SK-N-SH (cell line): ENCODE results near the gene ASCC2. TPM values are rescaled to one million over a fixed set of nuclear protein-coding genes. Genes with fewer than 3 reads are reported as not detected.

Source experiments
- CTCF ChIA-PET: fragments of 300-600, 350-600 bp; formaldehyde crosslinking; extraction: SDS; loops from one replicate; lab custom pipeline; 2021; lab: Yijun Ruan, JAX
- POLR2A ChIA-PET: fragments of 350-600 bp; sonication (Branson Sonifier 250); formaldehyde crosslinking; extraction: SDS; loops from one replicate; lab custom pipeline; 2020; ENCODE audit warnings: antibody characterized with exemption, inconsistent platforms; lab: Yijun Ruan, JAX
- DNase-seq: peaks from one replicate; pipeline ENCODE4 v3.0.0; 2012
- H2AFZ ChIP-seq: fragments of 200-600 bp; sonication (generic); 2 replicates; pipeline ENCODE4 v1.8.1; 2016; ENCODE audit warnings: antibody characterized with exemption, mild to moderate bottlenecking, low read depth
- H3F3A ChIP-seq: fragments of 200-600 bp; sonication (generic); replicated peaks from 2 replicates; pipeline ENCODE3; 2016; ENCODE audit warnings: antibody characterized with exemption, mild to moderate bottlenecking; ENCODE audit not compliant: insufficient read depth
- H3K27ac ChIP-seq, 2 experiments: fragments of 200-500 bp in 1 of 2; fragments of 200-600 bp in 1 of 2; sonication (Bioruptor generic) in 1 of 2; sonication (generic), shearing (Covaris generic) in 1 of 2; 2 replicates each; pipeline versions ENCODE4 v1.5.1 to v1.6.1; 2014 to 2016; ENCODE audit warnings: low read depth in 2 of 2, inconsistent platforms in 1 of 2, low read length in 1 of 2, mild to moderate bottlenecking in 1 of 2, mixed read lengths in 1 of 2
- H3K27me3 ChIP-seq: fragments of 200-600 bp; sonication (generic), shearing (Covaris generic); 2 replicates; pipeline ENCODE4 v1.6.1; 2016; ENCODE audit warnings: mixed run types; ENCODE audit not compliant: insufficient read depth
- H3K36me3 ChIP-seq, 2 experiments: fragments of 200-500 bp in 1 of 2; fragments of 200-600 bp in 1 of 2; sonication (Bioruptor generic) in 1 of 2; sonication (generic) in 1 of 2; replicated peaks in 1 of 2; 2 replicates each; pipeline versions ENCODE3 to v1.5.1; 2014 to 2016; ENCODE audit warnings: low read length in 1 of 2, mild to moderate bottlenecking in 1 of 2; ENCODE audit not compliant: insufficient read depth in 2 of 2, control insufficient read depth in 1 of 2
- H3K4me1 ChIP-seq, 2 experiments: fragments of 200-500 bp in 1 of 2; fragments of 200-600 bp in 1 of 2; sonication (Bioruptor generic) in 1 of 2; sonication (generic), shearing (Covaris generic) in 1 of 2; 2 replicates each; pipeline versions ENCODE4 v1.5.1 to v1.6.1; 2014 to 2016; ENCODE audit warnings: low read depth in 1 of 2, low read length in 1 of 2, mixed run types in 1 of 2; ENCODE audit not compliant: insufficient read depth in 2 of 2, control insufficient read depth in 1 of 2
- H3K4me2 ChIP-seq: fragments of 200-600 bp; sonication (generic), shearing (Covaris generic); 2 replicates; pipeline ENCODE4 v1.6.1; 2017; ENCODE audit warnings: mixed run types
- H3K4me3 ChIP-seq, 2 experiments: fragments of 200-500 bp in 1 of 2; fragments of 200-600 bp in 1 of 2; sonication (Bioruptor generic) in 1 of 2; sonication (generic), shearing (Covaris generic) in 1 of 2; 2 replicates each; pipeline versions ENCODE4 v1.5.1 to v1.8.1; 2014 to 2016; ENCODE audit warnings: low read depth in 2 of 2, inconsistent platforms in 1 of 2, low read length in 1 of 2, mild to moderate bottlenecking in 1 of 2, mixed read lengths in 1 of 2, moderate library complexity in 1 of 2
- H3K79me2 ChIP-seq: fragments of 200-600 bp; sonication (generic); 2 replicates; pipeline ENCODE4 v1.8.1; 2017; ENCODE audit warnings: mild to moderate bottlenecking; ENCODE audit not compliant: insufficient read depth
- H3K9ac ChIP-seq: fragments of 200-600 bp; sonication (generic); 2 replicates; pipeline ENCODE4 v1.6.1; 2017; ENCODE audit warnings: mixed run types
- H3K9me2 ChIP-seq: fragments of 200-600 bp; sonication (generic); 2 replicates; pipeline ENCODE4 v1.6.1; 2017; ENCODE audit warnings: mixed run types
- H3K9me3 ChIP-seq: fragments of 200-600 bp; sonication (generic); 2 replicates; pipeline ENCODE4 v1.6.1; 2017; ENCODE audit warnings: mixed run types, mild to moderate bottlenecking, moderate library complexity
- H4K20me1 ChIP-seq: fragments of 200-600 bp; sonication (generic); 2 replicates; pipeline ENCODE4 v1.6.1; 2017; ENCODE audit warnings: mild to moderate bottlenecking, mixed run types; ENCODE audit not compliant: insufficient read depth
- CHD2 ChIP-seq: fragments of 150-350 bp; IDR thresholded peaks from 2 replicates; pipeline ENCODE4 v1.6.1; 2018; ENCODE audit warnings: low read length; ENCODE audit not compliant: partially characterized antibody
- CTCF ChIP-seq: fragments of 200-600 bp; sonication (generic); IDR thresholded peaks from 2 replicates; pipeline ENCODE4 v1.6.1; 2017; ENCODE audit warnings: antibody characterized with exemption, mild to moderate bottlenecking, moderate library complexity
- ELF1 ChIP-seq: IDR thresholded peaks from 2 replicates; pipeline ENCODE4 v1.4.0; 2012
- EZH2phosphoT487 ChIP-seq: fragments of 200-600 bp; sonication (generic); IDR thresholded peaks from 2 replicates; pipeline ENCODE4 v1.6.1; 2017; ENCODE audit warnings: low read depth, mixed run types, mild to moderate bottlenecking, antibody characterized with exemption, moderate library complexity, borderline replicate concordance
- FOXJ3 ChIP-seq: sonication (generic); formaldehyde crosslinking; IDR thresholded peaks from 2 replicates; pipeline ENCODE4 v1.5.1; 2020; ENCODE audit warnings: mild to moderate bottlenecking, missing genetic modification reagents
- GABPA ChIP-seq: IDR thresholded peaks from 2 replicates; pipeline ENCODE4 v1.4.0; 2012; ENCODE audit warnings: low read depth, mild to moderate bottlenecking
- IRF3 ChIP-seq: fragments of 150-350 bp; IDR thresholded peaks from 2 replicates; pipeline ENCODE4 v1.6.1; 2016; ENCODE audit warnings: mild to moderate bottlenecking, low read depth, low read length
- JUND ChIP-seq: IDR thresholded peaks from 2 replicates; pipeline ENCODE4 v1.4.0; 2012
- MAX ChIP-seq: IDR thresholded peaks from 2 replicates; pipeline ENCODE4 v1.4.0; 2012; ENCODE audit warnings: low read depth
- NRF1 ChIP-seq: IDR thresholded peaks from 2 replicates; pipeline ENCODE4 v1.6.1; 2012; ENCODE audit warnings: low read depth, mild to moderate bottlenecking, low read length
- PBX3 ChIP-seq: IDR thresholded peaks from 2 replicates; pipeline ENCODE4; 2012
- POLR2AphosphoS5 ChIP-seq: IDR thresholded peaks from 2 replicates; pipeline ENCODE4 v1.6.1; 2012; ENCODE audit warnings: low read depth, low read length
- RAD21 ChIP-seq: IDR thresholded peaks from 2 replicates; pipeline ENCODE4 v1.6.1; 2012; ENCODE audit warnings: mild to moderate bottlenecking, low read length
- RCOR1 ChIP-seq: fragments of 150-350 bp; IDR thresholded peaks from 2 replicates; pipeline ENCODE4 v1.6.1; 2017; ENCODE audit warnings: antibody characterized with exemption, low read length
- RFX5 ChIP-seq: IDR thresholded peaks from 2 replicates; pipeline ENCODE4 v1.6.1; 2012; ENCODE audit warnings: mild to moderate bottlenecking, improper control_type of control experiment, low read length
- RXRA ChIP-seq: IDR thresholded peaks from 2 replicates; pipeline ENCODE4 v1.4.0; 2012; ENCODE audit warnings: low read depth, mild to moderate bottlenecking, borderline replicate concordance
- SIN3A ChIP-seq: IDR thresholded peaks from 2 replicates; pipeline ENCODE4 v1.6.1; 2012; ENCODE audit warnings: low read depth, mild to moderate bottlenecking, low read length, moderate library complexity, borderline replicate concordance
- SMC3 ChIP-seq: IDR thresholded peaks from 2 replicates; pipeline ENCODE4 v1.6.1; 2012; ENCODE audit warnings: low read depth, low read length, improper control_type of control experiment
- TAF1 ChIP-seq: IDR thresholded peaks from 2 replicates; pipeline ENCODE4 v1.6.1; 2012; ENCODE audit warnings: low read depth, mild to moderate bottlenecking, low read length, moderate library complexity, borderline replicate concordance
- TCF12 ChIP-seq: IDR thresholded peaks from 2 replicates; pipeline ENCODE4 v1.4.0; 2012
- USF1 ChIP-seq: IDR thresholded peaks from 2 replicates; pipeline ENCODE4 v1.4.0; 2012; ENCODE audit warnings: low read depth, borderline replicate concordance
- USF2 ChIP-seq: fragments of 150-350 bp; IDR thresholded peaks from 2 replicates; pipeline ENCODE4 v1.6.1; 2017; ENCODE audit warnings: antibody characterized with exemption, low read length, low read depth, borderline replicate concordance
- YY1 ChIP-seq: IDR thresholded peaks from 2 replicates; pipeline ENCODE4 v1.4.0; 2012; ENCODE audit warnings: low read depth, mild to moderate bottlenecking
- ZBTB33 ChIP-seq: IDR thresholded peaks from 2 replicates; pipeline ENCODE4 v1.4.0; 2012; ENCODE audit warnings: low read depth, borderline replicate concordance
- WGBS: methylation state at CpG from one replicate; pipeline ENCODE4 v1.1.6; 2017; ENCODE audit warnings: low lambda C conversion rate; 5-methylcytosine and 5-hydroxymethylcytosine counted together
- polyA plus RNA-seq, 3 experiments: library from polyadenylated mRNA; depleted of rRNA; stranded (reverse); fragments of >200 nt; gene quantifications; 2 replicates each; pipeline ENCODE4 v1.2.3, GENCODE V29; 2012

Gene ASCC2
- 78.6 and 82.0 TPM in 2 replicates for polyA plus RNA-seq (2012; rRNA removed)
- polyA plus RNA-seq (2012; cell fraction: cytosol; rRNA removed), result 42.9 and 56.0 TPM in 2 replicates
- polyA plus RNA-seq (2012; cell fraction: nucleus; rRNA removed), result 129 and 131 TPM in 2 replicates

GRCh38 chr22:29837741-29838598, at the start of gene ASCC2:
Gene ASCC2 (minus strand): TSS chr22:29838274. CDS start chr22:29832325, 5,949 bp downstream.
- Histone ChIP-seq H3K27ac (peak within 1 kb of the TSS; percentile 66 to 86), H3K9me3 (no peaks in the 10 kb centered on the region), H3K27me3 (no peaks in the 10 kb centered on the region), H3K4me2 (peak within 1 kb of the TSS; percentile 85), H3K36me3 (peaks cover 5 to 13% of the 10 kb centered on the region in 2 experiments), H3K4me3 (peak within 1 kb of the TSS; percentile 87 to 92), H3K9ac (peak within 1 kb of the TSS; percentile 61), H4K20me1 (no peaks in the 10 kb centered on the region), H3F3A (peaks cover 8% of the 10 kb centered on the region), H2AFZ (peak within 1 kb of the TSS; percentile 86), H3K9me2 (no peaks in the 10 kb centered on the region), H3K79me2 (peaks cover 48% of the 10 kb centered on the region), H3K4me1 (peaks cover 6 to 7% of the 10 kb centered on the region in 2 experiments; a peak in 2 of 4 replicates)
- peak; percentile 98 for DNase-seq
- CTCF ChIA-PET, result interaction anchor here (0.7 to 1.2 kb wide), 3 partner anchors 90 to 167 kb away, joined by 3 to 4 read pairs (median 3); no protein-coding TSS in a partner anchor
- WGBS, result 5% methylated on average over 20 of the region's 54 CpGs
- POLR2A ChIA-PET, result interaction anchor here (0.7 to 1.2 kb wide), 4 partner anchors 45 to 166 kb away, joined by 3 to 4 read pairs (median 3); partner anchors contain the start of genes MTMR3 and ZMAT5
- no peak for TF ChIP-seq JUND
- no peak for TF ChIP-seq ZBTB33
- peak; percentile 95 for TF ChIP-seq POLR2AphosphoS5
- 0 out of 2 replicates have a peak, but pooled peaks have one; percentile 31 for TF ChIP-seq FOXJ3 (CRISPR knock-in tag)
- TF ChIP-seq RCOR1, result no peak
- TF ChIP-seq GABPA, result peak; percentile 89
- 0 out of 2 replicates have a peak, but pooled peaks have one; percentile 31 for TF ChIP-seq USF2
- no peak for TF ChIP-seq YY1
- TF ChIP-seq ELF1, result peak; percentile 88
- no peak for TF ChIP-seq SMC3
- TF ChIP-seq IRF3, result no peak
- TF ChIP-seq CTCF, result no peak
- peak; percentile 53; the same call in 1 of the 2 replicates for TF ChIP-seq TAF1
- no peak for TF ChIP-seq RXRA
- peak; percentile 71 for TF ChIP-seq MAX
- peak; percentile 29 for TF ChIP-seq RAD21
- no peak for TF ChIP-seq PBX3
- TF ChIP-seq RFX5, result no peak
- TF ChIP-seq SIN3A, result no peak
- peak; percentile 64 for TF ChIP-seq CHD2
- TF ChIP-seq EZH2phosphoT487, result no peak
- peak; percentile 54; the same call in 1 of the 2 replicates for TF ChIP-seq USF1
- TF ChIP-seq NRF1, result peak; percentile 33; the same call in 1 of the 2 replicates
- TF ChIP-seq TCF12, result no peak
